Measurements from ENCODE around the gene GSTM1. TPM values are rescaled to one million over a fixed set of nuclear protein-coding genes. Genes with fewer than 3 reads are reported as not detected.

Gene GSTM1
- total RNA-seq, 1 experiment from 2014 or later = not detected

DNA sequence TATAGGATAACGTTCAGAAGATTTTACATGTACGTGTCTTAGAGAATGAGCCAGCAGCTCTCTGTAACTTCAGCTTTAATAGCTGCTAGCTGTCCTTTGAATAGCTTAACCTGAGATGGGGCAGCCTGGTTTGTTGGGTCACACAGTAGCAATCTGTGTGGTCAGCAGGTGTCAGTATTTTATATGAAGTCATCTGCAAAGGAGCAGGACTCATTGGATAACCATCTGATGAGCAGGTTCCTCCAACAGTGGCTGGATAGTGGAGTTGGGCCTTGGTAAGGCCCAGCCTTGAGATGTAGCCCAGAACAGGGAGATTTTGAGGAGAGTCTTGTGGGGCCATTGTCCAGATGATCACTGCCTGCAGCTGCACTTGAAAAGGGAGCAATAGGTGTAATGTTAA, 30.9 kb downstream of the GSTM1 start:
- Histone ChIP-seq H3K27ac (ENCODE audit: low read length) (peak overlapping the region; percentile 38; the same call in 1 of the 2 replicates), H3K4me2 (ENCODE audit: low read length) (no peak overlapping the region), H3K9me2 (replicated peaks; ENCODE audit: low read length) (no peaks in the 10 kb centered on the region; the same call in 1 of the 2 replicates), H4K20me1 (ENCODE audit: low read length) (no peaks in the 10 kb centered on the region), H3K9me3 (ENCODE audit: low read length) (no peaks in the 10 kb centered on the region), H3F3A (ENCODE audit: low read length, unreplicated experiment) (no peaks in the 10 kb centered on the region), H3K79me2 (ENCODE audit: low read length) (no peaks in the 10 kb centered on the region), H3K27me3 (ENCODE audit: low read length) (no peaks in the 10 kb centered on the region), H3K4me1 (ENCODE audit: insufficient read depth, low read length) (peaks cover 9% of the 10 kb centered on the region), H3K36me3 (ENCODE audit: low read depth, low read length) (no peaks in the 10 kb centered on the region), H3K4me3 (ENCODE audit: low read length) (no peak overlapping the region), H2AFZ (ENCODE audit: low read length) (no peak overlapping the region), H3K9ac (ENCODE audit: low read length) (no peak overlapping the region)
- ChIA-PET CTCF (interaction anchor here (1.0 kb wide), 2 partner anchors 78 to 172 kb away, joined by 3 to 4 read pairs; no protein-coding TSS in a partner anchor), POLR2A (ENCODE audit: unreplicated experiment) (no interaction called here)
- peak; percentile 55; the same call in 1 of the 2 replicates for ATAC-seq
- no TSS peak for BruUV-seq (replicated peaks)
- intact Hi-C loops (cut with micrococcal nuclease) = loop anchor here (1.0 kb wide), 1 partner anchor 55 kb away; no protein-coding TSS in a partner anchor
- DNase-seq = peak; percentile 24
- no peak for TF ChIP-seq EZH2 (IDR thresholded peaks at IDR 0.05; ENCODE audit: low read length, unreplicated experiment)
- TF ChIP-seq, protein P1, sequence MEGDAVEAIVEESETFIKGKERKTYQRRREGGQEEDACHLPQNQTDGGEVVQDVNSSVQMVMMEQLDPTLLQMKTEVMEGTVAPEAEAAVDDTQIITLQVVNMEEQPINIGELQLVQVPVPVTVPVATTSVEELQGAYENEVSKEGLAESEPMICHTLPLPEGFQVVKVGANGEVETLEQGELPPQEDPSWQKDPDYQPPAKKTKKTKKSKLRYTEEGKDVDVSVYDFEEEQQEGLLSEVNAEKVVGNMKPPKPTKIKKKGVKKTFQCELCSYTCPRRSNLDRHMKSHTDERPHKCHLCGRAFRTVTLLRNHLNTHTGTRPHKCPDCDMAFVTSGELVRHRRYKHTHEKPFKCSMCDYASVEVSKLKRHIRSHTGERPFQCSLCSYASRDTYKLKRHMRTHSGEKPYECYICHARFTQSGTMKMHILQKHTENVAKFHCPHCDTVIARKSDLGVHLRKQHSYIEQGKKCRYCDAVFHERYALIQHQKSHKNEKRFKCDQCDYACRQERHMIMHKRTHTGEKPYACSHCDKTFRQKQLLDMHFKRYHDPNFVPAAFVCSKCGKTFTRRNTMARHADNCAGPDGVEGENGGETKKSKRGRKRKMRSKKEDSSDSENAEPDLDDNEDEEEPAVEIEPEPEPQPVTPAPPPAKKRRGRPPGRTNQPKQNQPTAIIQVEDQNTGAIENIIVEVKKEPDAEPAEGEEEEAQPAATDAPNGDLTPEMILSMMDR (conservative IDR thresholded peaks at IDR 0.05; ENCODE audit: low read depth, low read length) = peak; percentile 28; the same call in 1 of the 2 replicates
- no peak for TF ChIP-seq EZH2phosphoT487 (IDR thresholded peaks at IDR 0.05; ENCODE audit: borderline replicate concordance, low read length)

DNA sequence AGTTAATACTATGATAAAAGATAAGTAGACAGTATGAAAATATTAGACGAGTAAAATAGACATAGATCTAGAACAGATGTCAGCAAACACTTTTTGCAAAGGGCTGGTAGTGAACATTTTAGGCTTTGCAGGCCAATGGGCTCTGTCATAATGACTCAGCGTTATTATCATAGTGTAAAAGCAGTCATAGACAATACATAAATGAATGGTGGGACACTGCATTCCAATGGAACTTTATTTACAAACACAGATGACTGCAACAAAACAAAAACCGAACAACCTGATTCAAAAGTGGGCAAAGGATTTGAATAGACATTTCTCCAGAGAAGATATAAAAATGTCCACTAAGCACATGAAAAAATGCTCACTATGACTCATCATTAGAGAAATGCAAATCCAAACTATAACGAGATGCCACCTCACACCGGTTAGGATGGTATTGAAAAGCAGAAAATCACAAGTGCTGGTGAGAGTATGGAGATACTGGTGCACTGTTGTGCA, 31.8 kb downstream of the GSTM1 start:
- TF ChIP-seq EZH2 (IDR thresholded peaks at IDR 0.05; ENCODE audit: low read length, unreplicated experiment) = no peak
- ATAC-seq (peak; percentile 48; the same call in 1 of the 2 replicates), DNase-seq (peak; percentile 56)
- no peaks in the 10 kb centered on the region for H3K27me3 ChIP-seq (ENCODE audit: low read length)
- intact Hi-C loops (cut with micrococcal nuclease) = no loop called here
- POLR2A ChIA-PET (ENCODE audit: unreplicated experiment) = no interaction called here
- BruUV-seq (replicated peaks) = no TSS peak
- H3K36me3 ChIP-seq (ENCODE audit: low read depth, low read length) = no peaks in the 10 kb centered on the region
- peak overlapping the region; percentile 44; the same call in 1 of the 2 replicates for H2AFZ ChIP-seq (ENCODE audit: low read length)
- no peaks in the 10 kb centered on the region for H3K9me3 ChIP-seq (ENCODE audit: low read length)
- no peak overlapping the region; the same call in 1 of the 2 replicates for H3K9ac ChIP-seq (ENCODE audit: low read length)
- H3K4me1 ChIP-seq (ENCODE audit: insufficient read depth, low read length) = peaks cover 9% of the 10 kb centered on the region
- H3K4me3 ChIP-seq (ENCODE audit: low read length) = no peak overlapping the region
- H3F3A ChIP-seq (ENCODE audit: low read length, unreplicated experiment) = no peaks in the 10 kb centered on the region
- H3K27ac ChIP-seq (ENCODE audit: low read length) = peak overlapping the region; percentile 38
- CTCF ChIA-PET = no interaction called here
- H3K9me2 ChIP-seq (replicated peaks; ENCODE audit: low read length) = no peaks in the 10 kb centered on the region; the same call in 1 of the 2 replicates
- H3K4me2 ChIP-seq (ENCODE audit: low read length) = no peak overlapping the region
- no peaks in the 10 kb centered on the region for H4K20me1 ChIP-seq (ENCODE audit: low read length)
- no peaks in the 10 kb centered on the region for H3K79me2 ChIP-seq (ENCODE audit: low read length)

DNA sequence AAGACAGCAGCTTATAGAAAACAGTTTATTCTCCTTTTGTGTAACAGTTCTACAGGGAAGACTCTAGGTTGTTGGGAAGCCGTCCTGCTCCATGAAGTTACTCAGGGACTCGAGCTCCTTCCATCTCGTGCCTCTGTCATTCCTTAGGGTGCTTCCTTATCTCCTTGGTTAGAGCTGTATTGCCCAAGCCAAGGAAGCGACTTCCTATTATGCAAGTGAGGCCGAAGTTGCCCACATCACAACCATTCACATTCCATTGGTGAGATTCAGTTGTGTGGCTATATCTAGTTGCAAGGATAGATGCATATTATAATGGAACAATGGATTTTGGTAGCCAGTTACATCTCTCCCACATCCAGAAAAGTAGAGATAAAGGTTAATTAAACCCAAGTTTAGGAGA, 33.4 kb downstream of the GSTM1 start:
- Histone ChIP-seq H3K9me2 (replicated peaks; ENCODE audit: low read length) (no peaks in the 10 kb centered on the region; the same call in 1 of the 2 replicates), H4K20me1 (ENCODE audit: low read length) (no peaks in the 10 kb centered on the region), H3F3A (ENCODE audit: low read length, unreplicated experiment) (no peaks in the 10 kb centered on the region), H3K9me3 (ENCODE audit: low read length) (no peaks in the 10 kb centered on the region), H3K27ac (ENCODE audit: low read length) (no peak overlapping the region), H3K4me3 (ENCODE audit: low read length) (no peak overlapping the region), H3K27me3 (ENCODE audit: low read length) (no peaks in the 10 kb centered on the region), H2AFZ (ENCODE audit: low read length) (no peak overlapping the region), H3K4me1 (ENCODE audit: insufficient read depth, low read length) (peaks cover 9% of the 10 kb centered on the region), H3K79me2 (ENCODE audit: low read length) (no peaks in the 10 kb centered on the region), H3K9ac (ENCODE audit: low read length) (no peak overlapping the region), H3K36me3 (ENCODE audit: low read depth, low read length) (no peaks in the 10 kb centered on the region), H3K4me2 (ENCODE audit: low read length) (no peak overlapping the region)
- no TSS peak for BruUV-seq (replicated peaks)
- TF ChIP-seq, protein P1 (conservative IDR thresholded peaks at IDR 0.05; ENCODE audit: low read depth, low read length) = no peak
- no peak for TF ChIP-seq EZH2 (IDR thresholded peaks at IDR 0.05; ENCODE audit: low read length, unreplicated experiment)
- TF ChIP-seq EZH2phosphoT487 (IDR thresholded peaks at IDR 0.05; ENCODE audit: borderline replicate concordance, low read length) = no peak
- CTCF ChIA-PET = no interaction called here
- ATAC-seq = no peak
- no peak for DNase-seq
- POLR2A ChIA-PET (ENCODE audit: unreplicated experiment) = no interaction called here
- intact Hi-C loops (cut with micrococcal nuclease) = no loop called here

All from PC-3 (cell line).